DLD1 (cell line): Measurements from ENCODE around the gene DENND1B.
"Not testable (repeated sequence)": the region's sequence is repeated elsewhere in the genome, so short reads cannot be mapped to it uniquely, and the experiment has no call there.

Experiments used
- in situ Hi-C: cut with HindIII; loops from 2 replicates; pipeline ENCODE4 v1.10.0; 2017; ENCODE audit warnings: low sequenced_read_pairs

Gene DENND1B

GRCh38 chr1:197745911-197746310 is 29.4 kb downstream of the DENND1B start:
- in situ Hi-C loops: no loop called here

DNA sequence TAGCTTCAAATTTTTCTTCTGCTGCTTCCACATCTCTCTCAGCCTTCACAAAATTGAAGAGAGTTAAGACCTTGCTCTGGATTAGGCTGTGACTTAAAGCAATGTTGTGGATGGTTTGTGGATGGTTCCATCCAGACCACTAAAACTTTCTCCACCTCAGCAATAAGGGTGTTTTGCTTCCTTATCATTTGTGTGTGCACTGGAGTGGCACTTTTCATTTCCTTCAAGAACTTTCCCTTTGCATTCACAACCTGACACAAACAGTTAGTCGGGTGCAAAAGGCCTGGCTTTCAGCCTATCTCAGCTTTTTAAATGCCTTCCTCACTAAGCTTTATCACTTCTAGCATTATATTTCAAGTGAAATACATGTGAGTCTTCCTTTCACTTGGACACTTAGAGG is 30.3 kb downstream of the DENND1B start:
- in situ Hi-C loops: no loop called here

GRCh38 chr1:197743578-197743977 is 31.7 kb downstream of the DENND1B start:
- in situ Hi-C loops: no loop called here

DNA sequence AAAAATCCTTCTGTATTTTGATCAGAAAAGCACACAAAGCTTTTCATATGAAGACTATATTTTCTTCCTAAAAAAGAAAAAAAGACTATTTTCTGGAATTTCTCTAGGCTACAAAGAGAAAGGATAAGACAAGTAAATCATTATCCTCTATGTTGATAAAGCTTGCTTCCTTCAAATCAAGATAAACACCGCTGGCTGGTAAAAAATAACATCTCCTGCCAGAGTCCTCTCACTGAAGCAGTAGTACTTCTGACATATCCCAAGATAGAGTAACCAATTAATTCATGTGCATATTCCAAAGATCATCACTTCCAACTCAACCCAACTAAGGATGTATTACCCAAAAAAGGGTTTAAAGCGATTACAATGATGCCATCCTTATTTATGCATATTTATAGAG is 34.3 kb downstream of the DENND1B start:
- in situ Hi-C loops: no loop called here

GRCh38 chr1:197738927-197739326 is 36.4 kb downstream of the DENND1B start:
- in situ Hi-C loops: no loop called here

GRCh38 chr1:197737916-197738315 is 37.4 kb downstream of the DENND1B start:
- in situ Hi-C loops: no loop called here

- in situ Hi-C loops: no loop called here
These were observed 38.6 kb downstream of the DENND1B start for GRCh38 chr1:197736685-197737084.

GRCh38 chr1:197735461-197735860 is 39.8 kb downstream of the DENND1B start:
- in situ Hi-C loops: no loop called here

- in situ Hi-C loops: no loop called here
These were observed 42.0 kb downstream of the DENND1B start for GRCh38 chr1:197733324-197733723.

GRCh38 chr1:197732187-197732586 is 43.1 kb downstream of the DENND1B start:
- in situ Hi-C loops: no loop called here

- in situ Hi-C loops: no loop called here
These were observed 43.8 kb downstream of the DENND1B start for GRCh38 chr1:197731449-197731848.

GRCh38 chr1:197725976-197726375 is 49.3 kb downstream of the DENND1B start:
- in situ Hi-C loops: no loop called here

DNA sequence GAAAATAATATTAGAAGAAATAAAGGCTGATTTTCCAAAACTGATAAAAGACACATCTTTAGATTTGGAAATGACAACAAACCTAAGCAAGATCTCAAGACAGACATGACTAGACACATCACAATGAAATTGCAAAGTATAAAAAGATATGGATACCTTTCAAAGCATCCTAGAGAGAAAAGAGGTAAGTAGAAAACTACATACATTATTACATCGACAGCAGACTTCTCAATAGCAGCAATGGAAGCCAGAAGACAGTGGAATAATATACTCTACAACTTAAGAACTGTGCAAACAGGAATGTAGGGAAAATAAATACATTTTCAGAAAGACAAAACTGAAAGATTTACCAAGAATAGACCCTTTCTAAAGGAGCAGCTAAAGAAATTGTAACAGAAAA is 50.2 kb downstream of the DENND1B start:
- in situ Hi-C loops: no loop called here

- in situ Hi-C loops: no loop called here
These were observed 59.5 kb downstream of the DENND1B start for GRCh38 chr1:197715806-197716205.

DNA sequence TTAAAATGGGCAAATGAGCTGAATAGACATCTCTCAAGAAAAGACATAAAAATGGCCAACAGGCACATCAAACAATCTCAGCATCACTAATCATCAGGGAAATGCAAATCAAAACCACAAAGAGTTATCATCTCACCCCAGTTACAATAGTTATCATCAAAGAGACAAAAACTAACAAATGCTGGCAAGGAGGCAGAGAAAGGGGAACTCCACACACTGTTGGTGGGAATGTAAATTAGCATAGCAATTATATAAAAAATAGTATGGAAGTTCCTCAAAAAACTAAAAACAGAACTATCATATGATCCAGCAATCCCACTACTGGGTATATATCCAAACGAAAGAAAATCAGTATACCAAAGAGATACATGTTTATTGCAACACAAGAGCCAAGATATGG is 68.7 kb downstream of the DENND1B start:
- in situ Hi-C loops: no loop called here

- in situ Hi-C loops: no loop called here
These were observed 69.3 kb downstream of the DENND1B start for GRCh38 chr1:197705941-197706340.

DNA sequence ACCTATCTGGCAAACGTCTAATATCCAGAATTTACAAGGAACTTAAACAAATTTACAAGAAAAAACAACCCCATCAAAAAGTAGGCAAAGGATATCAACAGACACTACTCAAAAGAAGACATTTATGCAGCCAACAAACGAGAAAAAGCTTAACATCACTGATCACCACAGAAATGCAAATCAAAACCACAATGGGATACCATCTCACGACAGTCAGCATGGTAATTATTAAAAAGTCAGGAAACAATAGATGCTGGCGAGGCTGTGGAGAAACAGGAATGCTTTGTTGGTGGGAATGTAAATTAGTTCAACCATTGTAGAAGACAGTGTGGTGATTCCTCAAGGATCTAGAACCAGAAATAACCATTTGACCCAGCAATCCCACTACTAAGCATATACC is 74.6 kb downstream of the DENND1B start:
- in situ Hi-C loops: not testable (repeated sequence)

DNA sequence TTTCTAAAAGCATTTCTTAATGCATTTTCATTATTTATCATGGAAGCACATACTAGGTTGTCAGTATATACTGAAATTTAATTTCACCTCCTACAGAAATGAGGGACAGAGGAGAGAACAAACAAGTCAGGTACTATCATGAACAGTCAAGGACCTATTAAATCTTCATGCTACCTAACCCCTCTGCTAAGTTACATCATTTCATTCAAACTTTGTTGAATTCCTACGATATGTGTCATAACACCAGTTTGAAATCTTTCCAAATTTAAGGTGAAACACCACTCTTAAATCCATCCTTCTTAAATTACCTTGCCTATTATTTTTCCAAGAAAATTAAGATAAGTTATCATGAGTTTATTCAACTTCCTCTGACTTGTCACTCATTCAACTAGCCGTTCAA is 78.9 kb downstream of the DENND1B start:
- in situ Hi-C loops: no loop called here

- in situ Hi-C loops: no loop called here
These were observed 79.3 kb downstream of the DENND1B start for GRCh38 chr1:197695961-197696360.

GRCh38 chr1:197692965-197693364 is 82.3 kb downstream of the DENND1B start:
- in situ Hi-C loops: no loop called here

DNA sequence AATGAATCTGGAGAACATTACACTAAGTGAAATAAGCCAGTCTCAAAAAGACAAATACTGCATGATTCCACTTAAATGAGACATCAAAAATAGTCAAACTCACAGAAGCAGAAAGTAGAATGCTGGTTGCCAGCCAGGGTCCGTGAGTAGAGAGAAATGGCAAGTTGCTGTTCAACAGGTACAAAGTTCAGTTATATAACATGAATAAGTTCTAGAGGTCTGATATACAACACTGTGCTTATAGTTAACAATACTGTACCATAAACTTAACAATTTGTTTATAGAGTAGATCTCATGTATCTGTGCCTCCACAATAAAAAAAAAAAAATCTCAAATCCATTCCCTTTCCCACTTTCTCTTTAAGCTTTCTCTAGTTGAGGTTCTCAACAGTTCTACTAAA is 83.5 kb downstream of the DENND1B start:
- in situ Hi-C loops: no loop called here

- in situ Hi-C loops: no loop called here
These were observed 85.2 kb downstream of the DENND1B start for GRCh38 chr1:197690074-197690473.

DNA sequence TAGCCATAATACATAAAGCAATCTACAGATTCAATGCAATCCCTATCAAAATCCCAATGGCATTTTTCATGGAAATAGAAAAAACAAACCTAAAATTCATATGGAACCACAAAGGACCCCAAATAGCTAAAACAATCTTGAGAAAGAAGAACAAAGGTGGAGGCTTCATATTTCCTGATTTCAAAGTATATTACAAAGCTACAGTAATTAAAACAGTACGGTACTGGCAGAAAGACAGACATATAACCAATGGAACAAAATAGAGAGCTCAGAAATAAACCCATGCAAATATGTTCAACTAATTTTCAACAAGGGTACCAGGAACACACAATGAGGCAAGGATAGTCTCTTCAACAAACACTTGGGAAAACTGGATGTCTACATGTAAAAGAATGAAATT is 87.0 kb downstream of the DENND1B start:
- in situ Hi-C loops: no loop called here
